GM21367 (cell line): ENCODE results near the gene C12orf75.
"Not testable (repeated sequence)": the region's sequence is repeated elsewhere in the genome, so short reads cannot be mapped to it uniquely, and the experiment has no call there.

Experiments
- ATAC-seq: cut with Tn5 transposase; IDR thresholded peaks from one replicate; pipeline ENCODE4 v1.9.1; 2021; ENCODE audit not compliant: unreplicated experiment

Gene C12orf75

GRCh38 chr12:105334582-105334981 lies 4.1 kb downstream of the C12orf75 start:
- no peak for ATAC-seq

DNA sequence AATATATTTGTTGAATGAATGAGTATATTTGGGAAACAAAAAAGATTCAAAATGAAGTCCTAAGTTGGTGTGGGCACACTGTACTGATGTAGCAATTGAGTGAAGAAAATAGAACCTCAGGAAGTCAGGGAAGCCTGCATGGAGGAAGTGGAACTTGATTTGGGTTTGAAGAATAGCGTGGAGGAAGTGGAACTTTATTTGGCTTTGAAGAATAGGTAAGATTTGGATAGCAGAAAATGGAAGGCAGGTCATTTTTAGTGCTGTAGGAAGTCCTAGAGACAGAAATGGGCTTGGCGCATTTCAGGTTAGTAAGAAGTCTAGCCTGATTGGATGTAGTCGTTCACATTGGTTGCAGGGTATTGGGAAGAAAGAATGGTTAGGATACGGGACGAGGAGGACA lies 5.4 kb downstream of the C12orf75 start:
- ATAC-seq = no peak

DNA sequence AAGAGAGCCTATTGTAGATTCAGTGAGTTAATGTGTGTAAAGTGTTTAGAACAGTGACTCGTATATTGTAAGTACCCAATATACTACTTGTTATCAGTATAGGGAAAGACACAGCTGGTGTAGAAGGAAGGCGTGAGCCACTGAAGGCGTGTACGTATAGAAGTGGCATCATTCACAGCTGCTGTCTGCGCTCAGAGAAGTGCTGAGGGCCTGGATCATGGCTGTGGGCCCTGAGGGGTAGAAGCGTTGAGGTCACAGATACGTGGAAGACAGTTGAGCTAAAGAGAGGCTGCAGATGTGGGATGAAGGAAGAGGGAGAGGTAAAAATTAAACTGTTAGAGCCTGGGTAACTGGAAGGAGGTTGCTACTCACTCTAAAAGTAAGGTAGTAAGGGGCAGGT lies 5.9 kb downstream of the C12orf75 start:
- ATAC-seq = no peak

DNA sequence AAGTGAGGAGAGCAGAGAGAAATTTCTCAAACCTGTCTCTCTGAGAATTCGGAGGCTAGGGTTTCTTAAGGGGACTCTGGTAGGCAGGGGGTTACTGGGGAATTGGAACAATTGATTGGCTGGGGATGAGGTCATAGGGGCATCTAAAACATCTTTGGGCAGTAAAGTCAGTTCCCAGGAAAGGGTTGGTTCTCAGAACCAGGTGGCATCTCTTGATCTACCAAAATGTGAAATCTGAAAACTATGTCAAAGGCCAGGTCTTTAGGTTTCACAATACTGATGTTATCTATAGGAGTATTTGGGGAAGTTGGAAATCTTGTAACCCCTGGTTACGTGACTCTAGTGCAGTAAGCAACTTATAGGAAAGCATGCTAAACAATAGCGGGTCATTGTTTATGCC lies 6.9 kb downstream of the C12orf75 start:
- ATAC-seq = no peak

GRCh38 chr12:105338966-105339365 lies 8.5 kb downstream of the C12orf75 start:
- ATAC-seq = no peak

DNA sequence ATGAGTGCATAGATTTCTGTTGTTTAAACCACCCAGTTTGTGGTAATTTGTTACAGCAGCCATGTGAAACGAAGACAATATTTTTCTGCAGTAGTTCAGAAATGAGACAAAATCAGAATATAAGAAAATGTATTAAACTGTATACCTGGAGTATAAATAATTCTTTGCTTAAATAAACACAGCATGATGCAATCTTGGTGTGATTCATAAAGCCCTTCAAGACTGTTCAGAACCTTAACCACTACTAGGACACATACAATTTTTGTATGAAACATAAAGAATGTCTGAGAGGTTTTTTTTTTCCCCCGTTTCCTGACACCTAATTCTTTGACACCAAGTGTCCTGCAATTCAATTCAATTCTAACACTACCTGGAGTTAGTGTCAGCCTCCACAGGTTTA lies 10.5 kb downstream of the C12orf75 start:
- no peak for ATAC-seq

GRCh38 chr12:105341620-105342019 lies 11.1 kb downstream of the C12orf75 start:
- not testable (repeated sequence) for ATAC-seq

DNA sequence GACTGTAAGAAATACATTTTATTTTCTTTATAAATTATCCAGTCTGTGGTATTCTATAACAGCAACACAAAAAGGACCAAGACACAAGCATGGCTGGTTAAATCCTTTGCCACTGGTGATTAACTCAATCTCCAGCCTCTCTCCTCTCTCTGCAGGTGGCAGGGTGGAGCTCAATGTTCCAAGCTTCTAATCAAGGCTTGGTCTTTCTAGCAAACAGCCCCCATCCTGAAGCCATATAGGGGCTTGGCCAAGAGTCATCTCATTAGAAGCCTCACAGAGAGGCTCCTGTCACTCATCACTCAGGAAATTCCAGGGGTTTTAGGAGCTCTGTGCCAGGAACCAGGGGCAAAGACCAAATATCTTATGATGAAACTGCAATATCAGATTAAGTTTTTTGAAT lies 12.0 kb downstream of the C12orf75 start:
- ATAC-seq = no peak

- no peak for ATAC-seq
These were observed 13.3 kb downstream of the C12orf75 start for GRCh38 chr12:105343836-105344235.

- no peak for ATAC-seq
These were observed 17.0 kb downstream of the C12orf75 start for GRCh38 chr12:105347499-105347898.

- no peak for ATAC-seq
These were observed 17.7 kb downstream of the C12orf75 start for GRCh38 chr12:105348142-105348541.

DNA sequence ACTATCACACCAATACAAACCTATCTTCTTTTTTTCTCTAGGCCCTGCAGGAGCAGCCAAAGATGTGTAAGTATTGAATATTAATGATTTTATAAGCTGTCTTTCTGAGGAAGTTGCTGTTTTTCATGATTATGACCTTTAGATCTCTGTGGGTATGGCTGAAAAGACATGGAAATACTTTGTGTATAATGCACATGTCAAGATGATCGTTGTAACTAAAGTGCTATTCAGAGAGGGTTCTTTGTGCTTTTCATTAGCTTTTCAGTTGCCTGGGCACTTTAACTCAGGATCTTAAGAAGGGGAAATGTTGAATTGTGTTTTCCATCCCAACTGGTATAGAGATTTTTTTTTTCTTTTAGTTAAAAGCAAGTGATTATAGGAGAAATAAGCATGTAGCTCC lies 18.1 kb downstream of the C12orf75 start:
- ATAC-seq = no peak

DNA sequence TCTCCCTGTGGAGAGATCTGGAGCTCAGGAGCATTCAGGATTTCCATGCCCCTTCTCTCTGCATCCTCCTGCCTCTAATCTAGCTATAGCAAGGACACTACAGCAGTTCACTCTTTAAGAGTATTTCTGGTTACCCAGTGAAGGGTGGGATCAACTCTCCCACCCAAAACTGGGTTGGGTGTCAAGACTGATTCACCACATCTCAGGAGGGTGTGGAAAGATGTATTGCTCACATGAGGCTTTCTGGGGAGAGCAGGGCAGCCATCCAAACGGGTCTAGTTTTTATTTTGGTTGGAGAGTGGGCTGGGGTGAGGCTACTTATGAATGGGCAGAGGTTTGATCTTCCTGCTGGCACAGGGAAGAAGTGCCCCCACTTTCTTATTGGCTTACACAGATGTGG lies 18.6 kb downstream of the C12orf75 start:
- no peak for ATAC-seq

DNA sequence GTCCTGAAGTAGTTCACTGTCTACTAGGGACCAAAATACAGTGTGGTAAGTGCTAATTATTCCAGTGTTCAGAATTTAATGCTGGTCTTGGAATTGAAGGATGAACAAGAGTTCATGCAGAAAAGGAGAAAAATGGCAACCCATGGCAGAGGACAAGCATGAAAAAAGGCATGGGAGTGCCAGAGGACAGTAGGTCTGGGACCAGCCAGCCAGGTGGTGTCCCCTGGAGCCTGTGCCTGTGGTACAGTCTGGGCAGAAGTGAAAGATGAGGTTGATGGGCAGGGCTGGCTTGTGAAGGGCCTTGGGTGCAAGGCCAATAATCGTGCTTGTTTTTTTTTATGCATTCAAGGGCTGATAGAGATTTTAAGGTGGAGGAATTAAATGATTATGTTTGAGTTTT lies 21.0 kb downstream of the C12orf75 start:
- peak; percentile 46 for ATAC-seq

DNA sequence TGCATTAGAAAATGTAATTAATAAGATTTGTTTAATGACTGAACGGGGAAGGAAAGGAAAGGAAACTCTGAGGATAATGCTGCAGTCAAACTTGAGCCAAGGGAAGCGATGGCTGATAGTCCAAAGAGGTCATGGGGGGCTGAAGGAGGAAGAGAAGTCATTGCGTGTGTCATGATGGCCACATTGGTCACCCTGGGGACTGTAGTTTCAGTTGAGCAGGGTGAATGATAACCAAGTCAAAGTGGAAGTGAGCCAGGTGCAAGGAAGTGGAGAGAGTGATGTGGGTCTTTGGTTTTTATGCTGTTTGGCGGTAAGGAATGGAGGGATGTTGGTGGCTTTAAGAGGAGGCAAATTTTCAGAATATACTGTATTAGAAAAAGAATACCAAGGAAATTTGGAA lies 21.6 kb downstream of the C12orf75 start:
- peak; percentile 73 for ATAC-seq

- no peak for ATAC-seq
These were observed 22.6 kb downstream of the C12orf75 start for GRCh38 chr12:105352940-105353635.

GRCh38 chr12:105355752-105356151 lies 25.3 kb downstream of the C12orf75 start:
- ATAC-seq = no peak

DNA sequence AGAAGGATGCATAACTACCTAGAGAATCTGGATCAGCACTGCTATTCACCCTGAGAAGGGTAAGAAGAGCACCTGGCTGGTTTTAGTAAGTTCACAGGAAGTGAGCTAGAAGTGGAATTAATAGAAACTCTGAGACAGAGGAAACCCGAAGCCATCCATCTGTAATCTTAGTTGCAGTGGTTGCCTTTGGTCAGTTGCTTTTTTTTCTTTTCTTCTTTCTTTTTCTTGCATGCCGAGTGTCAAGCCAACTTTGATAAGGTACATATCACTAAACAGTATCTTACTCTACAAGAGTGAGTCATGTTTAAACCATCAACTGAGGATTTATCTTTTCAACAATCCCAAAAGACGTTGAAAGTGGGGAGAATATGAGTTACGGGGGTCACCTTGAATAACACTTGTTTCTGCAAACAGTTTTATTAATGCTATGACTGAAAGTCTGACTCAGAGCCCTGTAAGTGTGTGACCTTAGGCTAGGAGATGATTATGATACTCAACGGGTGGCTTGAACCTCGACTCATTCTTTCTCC lies 26.7 kb downstream of the C12orf75 start:
- peak; percentile 67 for ATAC-seq

DNA sequence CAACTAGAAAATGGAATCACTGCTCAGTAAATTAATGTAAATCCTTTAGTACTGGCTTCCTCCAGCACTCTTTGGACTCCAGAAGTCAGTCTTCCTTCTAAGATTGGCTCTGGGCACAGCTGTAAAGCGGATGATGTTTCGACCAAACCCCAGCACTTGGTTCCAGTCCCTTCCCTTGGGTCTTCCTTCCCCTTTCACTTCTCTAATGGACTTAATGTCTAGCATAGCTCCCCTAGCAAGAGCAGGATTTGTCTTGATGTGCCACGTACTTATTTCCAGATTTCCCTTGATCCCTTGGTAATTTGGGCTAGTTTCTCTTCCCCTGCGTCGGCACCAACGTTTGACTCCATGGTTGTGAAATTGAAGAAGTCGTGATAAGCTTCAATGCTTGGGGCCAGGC lies 28.3 kb downstream of the C12orf75 start:
- peak; percentile 36 for ATAC-seq

- no peak for ATAC-seq
These were observed 29.4 kb downstream of the C12orf75 start for GRCh38 chr12:105359856-105360255.

- ATAC-seq = no peak
These were observed 33.4 kb downstream of the C12orf75 start for GRCh38 chr12:105363890-105364289.

GRCh38 chr12:105365231-105365630 lies 34.7 kb downstream of the C12orf75 start:
- no peak for ATAC-seq

GRCh38 chr12:105368047-105368646 lies 37.7 kb downstream of the C12orf75 start:
- no peak for ATAC-seq
